ENCODE data around the gene AHRR.

DNA sequence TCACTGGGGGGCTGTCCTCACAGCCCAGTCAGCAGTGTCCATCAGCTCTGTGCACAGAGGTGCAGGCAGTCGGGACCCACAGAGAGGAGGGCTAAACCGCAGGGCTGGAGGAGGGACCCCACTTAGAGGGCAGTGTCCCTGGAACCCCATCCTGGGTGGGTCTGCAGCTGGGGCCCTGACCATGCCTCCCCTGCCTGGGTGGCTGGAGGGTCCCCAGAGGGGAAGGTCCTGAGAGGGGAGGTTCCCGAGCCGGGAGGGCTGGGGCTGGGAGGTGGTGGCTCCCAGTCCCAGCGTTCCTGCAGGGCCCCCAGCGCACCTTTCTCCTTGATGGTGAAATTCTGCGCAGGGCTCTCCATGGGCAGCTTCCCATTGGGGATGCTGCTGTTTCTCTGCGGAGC, 154.2 kb downstream of the AHRR start:
- TF ChIP-seq CTCF (IDR thresholded peaks at IDR 0.05), result no peak
- no peak for TF ChIP-seq POLR2A (IDR thresholded peaks at IDR 0.05)
- TF ChIP-seq EP300 (IDR thresholded peaks at IDR 0.05), result no peak

Measured in sigmoid colon (tissue), 4 donors.